ENCODE measurements around the gene FARS2. TPM values are rescaled to one million over a fixed set of nuclear protein-coding genes. Genes with fewer than 3 reads are reported as not detected.

The FARS2 gene
- total and polyA plus RNA-seq, 9 of the 15 experiments (the other 6 are each of a cell fraction or from before 2014, with no cell fraction given), result 16.5 to 62.2 (median 27.0) TPM

- TF ChIP-seq ZKSCAN1 (IDR thresholded peaks at IDR 0.05; ENCODE audit: low read depth, low read length) (no peak), TCF15 (CRISPR knock-in tag; IDR thresholded peaks at IDR 0.05) (no peak), GATAD2B (IDR thresholded peaks at IDR 0.05; ENCODE audit: borderline replicate concordance) (no peak), ATF4 (CRISPR knock-in tag; IDR thresholded peaks at IDR 0.05) (no peak), CBX1 (IDR thresholded peaks at IDR 0.05; ENCODE audit: low read depth) (no peak), POU5F1 (IDR thresholded peaks at IDR 0.05; ENCODE audit: borderline replicate concordance, low read depth, low read length, partially characterized antibody) (no peak), PCBP1 (IDR thresholded peaks at IDR 0.05; ENCODE audit: low read depth, low read length, poor library complexity, severe bottlenecking) (no peak), SIX5 (IDR thresholded peaks at IDR 0.05; ENCODE audit: borderline replicate concordance in 1 of 2, insufficient read depth in 1 of 2, low read depth in 1 of 2, low read length in 2 of 2) (no peak), ESRRA (IDR thresholded peaks at IDR 0.05; ENCODE audit: borderline replicate concordance, low read depth) (no peak), ZNF134 (CRISPR knock-in tag; conservative IDR thresholded peaks at IDR 0.05) (no peak)
Observed at GRCh38 chr6:5659467-5659866, 398.2 kb downstream of the FARS2 start (continued).

GRCh38 chr6:5660772-5661171 is 399.5 kb downstream of the FARS2 start:
- POLR2A ChIA-PET, result interaction anchor here (0.7 kb wide), 1 partner anchor 177 kb away, joined by 3 read pairs; no protein-coding TSS in a partner anchor
- WGBS (ENCODE audit: insufficient coverage, low coverage, missing lambda C conversion rate), result 8% methylated on average over 5 of the region's 5 CpGs
- TF ChIP-seq SAP30 (IDR thresholded peaks at IDR 0.05; ENCODE audit: borderline replicate concordance, insufficient read depth, low read depth, low read length, poor library complexity, severe bottlenecking) (no peak), EP300 (IDR thresholded peaks at IDR 0.05; ENCODE audit: low read length) (no peak), USF1 (CRISPR knock-in tag; IDR thresholded peaks at IDR 0.05) (no peak), NRF1 (conservative IDR thresholded peaks at IDR 0.05 in 1 of 2, IDR thresholded peaks at IDR 0.05 in 1 of 2) (no peak), EHMT2 (IDR thresholded peaks at IDR 0.05) (no peak), KHSRP (IDR thresholded peaks at IDR 0.05) (no peak), RFX7 (CRISPR knock-in tag; IDR thresholded peaks at IDR 0.05) (no peak), ZHX1 (conservative IDR thresholded peaks at IDR 0.05; ENCODE audit: low read length) (no peak), XRCC4 (IDR thresholded peaks at IDR 0.05; ENCODE audit: extremely low read depth, insufficient read depth, insufficient read length) (no peak)

More at GRCh38 chr6:5660772-5661171, 399.5 kb downstream of the FARS2 start:
- Histone ChIP-seq H3K9me3 (replicated peaks; ENCODE audit: control insufficient read depth, insufficient read depth, low read depth, low read length) (no peaks in the 10 kb centered on the region), H3K9ac (ENCODE audit: insufficient read depth in 1 of 2, low read depth in 2 of 2, low read length in 2 of 2) (no peak overlapping the region), H3K9me1 (ENCODE audit: control insufficient read depth, insufficient read depth, low read length) (no peaks in the 10 kb centered on the region), H4K20me1 (replicated peaks; ENCODE audit: control insufficient read depth, insufficient read depth, low read length) (no peaks in the 10 kb centered on the region), H3K4me2 (ENCODE audit: insufficient read depth, low read length) (no peak overlapping the region), H3K4me3 (no peak overlapping the region), H3K27ac (ENCODE audit: extremely low read depth, low read depth, low read length) (no peak overlapping the region), H3K79me2 (ENCODE audit: control insufficient read depth, insufficient read depth, low read length) (no peaks in the 10 kb centered on the region), H3K4me1 (replicated peaks in 1 of 2; ENCODE audit: control insufficient read depth in 2 of 2, insufficient read depth in 2 of 2, low read length in 2 of 2) (no peaks in the 10 kb centered on the region), H2AFZ (ENCODE audit: low read depth, low read length) (no peak overlapping the region), H3K27me3 (ENCODE audit: control insufficient read depth in 2 of 2, insufficient read depth in 2 of 2, low read length in 2 of 2) (no peaks in the 10 kb centered on the region), H3K36me3 (ENCODE audit: control insufficient read depth, insufficient read depth, low read length) (no peaks in the 10 kb centered on the region)
- CTCF ChIA-PET (ENCODE audit: low intra/inter-chr PET ratio), result no interaction called here
- in situ Hi-C loops (cut with MboI), result no loop called here
- no peak for FAIRE-seq
- DNase-seq (ENCODE audit: extremely low read depth in 1 of 4, low spot score in 3 of 4), result no peak
- no TSS peak for BruUV-seq (replicated peaks)
- intact Hi-C loops (cut with micrococcal nuclease), result no loop called here
- no peak for ATAC-seq
